SU-DHL-6 (cell line): Measurements from ENCODE around the gene KRT12.

Experiments
- H2AFZ ChIP-seq: fragments of 200-600 bp; sonication (generic); 2 replicates; pipeline ENCODE4 v1.6.1; 2014; ENCODE audit warnings: low read depth, mild to moderate bottlenecking, moderate library complexity, mixed read lengths, antibody characterized with exemption, low read length; ENCODE audit not compliant: severe bottlenecking
- H3F3A ChIP-seq: fragments of 200-600 bp; shearing (Covaris generic); 2 replicates; pipeline ENCODE4 v1.6.0; 2016; ENCODE audit warnings: antibody characterized with exemption, mild to moderate bottlenecking; ENCODE audit not compliant: insufficient read depth
- H3K27ac ChIP-seq: fragments of 200-600 bp; sonication (generic); 2 replicates; pipeline ENCODE4 v1.5.1; 2016; ENCODE audit warnings: low read depth, mild to moderate bottlenecking, low read length, moderate library complexity, mixed read lengths
- H3K27me3 ChIP-seq: fragments of 200-600 bp; sonication (generic), shearing (Covaris generic); 2 replicates; pipeline ENCODE4 v1.6.0; 2014; ENCODE audit warnings: mild to moderate bottlenecking, low read length
- H3K36me3 ChIP-seq: fragments of 200-600 bp; sonication (generic); 2 replicates; pipeline ENCODE4 v1.6.1; 2014; ENCODE audit warnings: mild to moderate bottlenecking, low read length, mixed read lengths
- H3K4me2 ChIP-seq: fragments of 300-600, 200-600 bp; shearing (Covaris generic), sonication (generic); 2 replicates; pipeline ENCODE4 v1.6.0; 2014; ENCODE audit warnings: low read length, low read depth, mild to moderate bottlenecking; ENCODE audit not compliant: poor library complexity, severe bottlenecking
- H3K4me3 ChIP-seq: fragments of 200-600 bp; sonication (generic); 2 replicates; pipeline ENCODE4 v1.5.1; 2014; ENCODE audit warnings: antibody characterized with exemption, low read length, mild to moderate bottlenecking, mixed read lengths; ENCODE audit not compliant: insufficient read depth, poor library complexity, severe bottlenecking
- H3K79me2 ChIP-seq: fragments of 200-600 bp; sonication (generic); 2 replicates; pipeline ENCODE4 v1.6.1; 2014; ENCODE audit warnings: mild to moderate bottlenecking, low read length, moderate library complexity; ENCODE audit not compliant: insufficient read depth
- H3K9ac ChIP-seq: fragments of 200-600 bp; sonication (generic); 2 replicates; pipeline ENCODE4 v1.7.0; 2014; ENCODE audit warnings: mild to moderate bottlenecking, low read length
- H3K9me2 ChIP-seq: fragments of 200-600 bp; sonication (generic); replicated peaks from 2 replicates; pipeline ENCODE4 v1.6.1; 2014; ENCODE audit warnings: low read length; ENCODE audit not compliant: insufficient read depth
- H3K9me3 ChIP-seq: fragments of 200-600 bp; sonication (generic); 2 replicates; pipeline ENCODE4 v1.6.1; 2014; ENCODE audit warnings: low read length, mixed read lengths; ENCODE audit not compliant: insufficient read depth
- H4K20me1 ChIP-seq: fragments of 200-600 bp; sonication (generic); 2 replicates; pipeline ENCODE4 v1.6.1; 2014; ENCODE audit warnings: low read depth, mild to moderate bottlenecking, antibody characterized with exemption, low read length, moderate library complexity, mixed read lengths
- EZH2phosphoT487 ChIP-seq: fragments of 200-600 bp; sonication (generic), shearing (Covaris generic); conservative IDR thresholded peaks from 2 replicates; pipeline ENCODE4 v1.6.1; 2018; ENCODE audit warnings: mild to moderate bottlenecking, antibody characterized with exemption, low read length, moderate library complexity, mixed read lengths
- TF ChIP-seq, protein P1 (sequence below): fragments of 200-600 bp; sonication (generic); IDR thresholded peaks from one replicate; pipeline ENCODE4 v1.5.1; 2017; ENCODE audit warnings: antibody characterized with exemption, mild to moderate bottlenecking, low read length, moderate library complexity; ENCODE audit not compliant: insufficient read depth, poor library complexity, severe bottlenecking

Gene KRT12

DNA sequence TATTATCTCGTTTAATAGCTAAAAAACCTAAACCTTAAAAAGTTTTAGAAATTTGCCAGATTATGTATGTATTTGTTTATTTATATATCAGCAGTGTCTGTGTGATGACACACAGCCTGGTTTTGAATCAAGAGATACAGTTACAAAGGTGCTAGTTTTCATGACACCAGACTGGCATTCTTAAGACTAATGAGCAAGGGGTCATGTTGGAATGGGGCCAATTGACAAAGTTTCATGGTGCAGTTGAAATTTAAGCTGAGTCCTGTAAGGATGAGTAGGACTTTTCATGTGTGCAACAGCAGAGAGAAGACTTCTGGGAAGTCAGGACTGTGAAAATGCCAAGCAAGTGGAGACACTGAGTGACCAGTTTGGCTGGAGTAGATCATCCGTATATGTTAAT lies 41.4 kb downstream of the KRT12 start:
- Histone ChIP-seq H3F3A (no peaks in the 10 kb centered on the region), H3K36me3 (no peaks in the 10 kb centered on the region; the same call in 1 of the 2 replicates), H3K9ac (no peak overlapping the region), H3K9me3 (no peaks in the 10 kb centered on the region), H3K9me2 (no peaks in the 10 kb centered on the region), H4K20me1 (no peaks in the 10 kb centered on the region), H3K4me2 (no peak overlapping the region), H3K4me3 (no peak overlapping the region), H3K27ac (no peak overlapping the region), H3K27me3 (no peaks in the 10 kb centered on the region), H3K79me2 (peaks cover 6% of the 10 kb centered on the region; the same call in 1 of the 2 replicates), H2AFZ (no peak overlapping the region)
- TF ChIP-seq, protein P1, sequence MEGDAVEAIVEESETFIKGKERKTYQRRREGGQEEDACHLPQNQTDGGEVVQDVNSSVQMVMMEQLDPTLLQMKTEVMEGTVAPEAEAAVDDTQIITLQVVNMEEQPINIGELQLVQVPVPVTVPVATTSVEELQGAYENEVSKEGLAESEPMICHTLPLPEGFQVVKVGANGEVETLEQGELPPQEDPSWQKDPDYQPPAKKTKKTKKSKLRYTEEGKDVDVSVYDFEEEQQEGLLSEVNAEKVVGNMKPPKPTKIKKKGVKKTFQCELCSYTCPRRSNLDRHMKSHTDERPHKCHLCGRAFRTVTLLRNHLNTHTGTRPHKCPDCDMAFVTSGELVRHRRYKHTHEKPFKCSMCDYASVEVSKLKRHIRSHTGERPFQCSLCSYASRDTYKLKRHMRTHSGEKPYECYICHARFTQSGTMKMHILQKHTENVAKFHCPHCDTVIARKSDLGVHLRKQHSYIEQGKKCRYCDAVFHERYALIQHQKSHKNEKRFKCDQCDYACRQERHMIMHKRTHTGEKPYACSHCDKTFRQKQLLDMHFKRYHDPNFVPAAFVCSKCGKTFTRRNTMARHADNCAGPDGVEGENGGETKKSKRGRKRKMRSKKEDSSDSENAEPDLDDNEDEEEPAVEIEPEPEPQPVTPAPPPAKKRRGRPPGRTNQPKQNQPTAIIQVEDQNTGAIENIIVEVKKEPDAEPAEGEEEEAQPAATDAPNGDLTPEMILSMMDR, result no peak
- TF ChIP-seq EZH2phosphoT487, result no peak

DNA sequence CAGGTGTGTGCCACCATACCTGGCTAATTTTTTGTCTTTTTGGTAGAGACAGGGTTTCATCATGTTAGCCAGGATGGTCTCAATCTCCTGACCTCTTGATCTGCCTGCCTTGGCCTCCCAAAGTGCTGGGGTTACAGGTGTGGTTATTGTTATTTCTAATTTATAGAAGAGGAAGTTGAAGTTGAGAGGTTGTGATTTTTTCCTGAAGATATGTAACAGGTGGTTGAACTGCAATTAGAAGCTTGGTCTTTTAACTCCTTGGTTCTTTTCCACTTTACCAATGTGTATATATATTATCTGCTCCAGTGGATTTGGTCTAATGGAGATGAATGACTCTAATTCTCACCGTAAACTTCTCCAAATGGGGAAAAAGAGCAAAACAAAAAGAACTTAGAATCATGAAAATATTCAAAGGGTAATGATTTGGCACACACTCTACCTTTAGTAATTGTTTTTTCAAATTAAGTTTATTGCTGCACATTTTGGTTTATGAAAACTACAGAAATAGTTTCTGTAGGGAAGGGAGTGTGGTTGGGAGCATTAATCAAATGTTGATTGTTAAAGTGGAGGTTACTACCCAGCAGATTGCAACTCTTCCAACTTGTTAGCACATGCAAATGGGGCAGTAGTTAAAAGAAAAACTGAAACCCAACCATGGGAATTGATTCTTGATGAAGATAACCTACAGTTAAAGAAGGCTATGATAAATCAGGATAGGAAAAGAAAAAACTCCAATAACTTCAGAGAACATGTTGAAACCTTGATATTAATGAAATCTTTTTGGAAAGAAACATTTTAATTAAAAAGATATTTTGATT lies 42.8 kb downstream of the KRT12 start:
- H3K27ac ChIP-seq, result no peak overlapping the region
- no peaks in the 10 kb centered on the region for H4K20me1 ChIP-seq
- no peaks in the 10 kb centered on the region for H3K27me3 ChIP-seq
- no peaks in the 10 kb centered on the region for H3K36me3 ChIP-seq
- TF ChIP-seq, protein P1, result no peak
- no peak for TF ChIP-seq EZH2phosphoT487
- no peak overlapping the region for H3K4me2 ChIP-seq
- no peak overlapping the region for H2AFZ ChIP-seq
- H3F3A ChIP-seq, result peaks cover 11% of the 10 kb centered on the region
- no peaks in the 10 kb centered on the region for H3K9me3 ChIP-seq
- no peaks in the 10 kb centered on the region for H3K9me2 ChIP-seq
- no peak overlapping the region for H3K4me3 ChIP-seq
- H3K9ac ChIP-seq, result no peak overlapping the region
- H3K79me2 ChIP-seq, result no peaks in the 10 kb centered on the region

DNA sequence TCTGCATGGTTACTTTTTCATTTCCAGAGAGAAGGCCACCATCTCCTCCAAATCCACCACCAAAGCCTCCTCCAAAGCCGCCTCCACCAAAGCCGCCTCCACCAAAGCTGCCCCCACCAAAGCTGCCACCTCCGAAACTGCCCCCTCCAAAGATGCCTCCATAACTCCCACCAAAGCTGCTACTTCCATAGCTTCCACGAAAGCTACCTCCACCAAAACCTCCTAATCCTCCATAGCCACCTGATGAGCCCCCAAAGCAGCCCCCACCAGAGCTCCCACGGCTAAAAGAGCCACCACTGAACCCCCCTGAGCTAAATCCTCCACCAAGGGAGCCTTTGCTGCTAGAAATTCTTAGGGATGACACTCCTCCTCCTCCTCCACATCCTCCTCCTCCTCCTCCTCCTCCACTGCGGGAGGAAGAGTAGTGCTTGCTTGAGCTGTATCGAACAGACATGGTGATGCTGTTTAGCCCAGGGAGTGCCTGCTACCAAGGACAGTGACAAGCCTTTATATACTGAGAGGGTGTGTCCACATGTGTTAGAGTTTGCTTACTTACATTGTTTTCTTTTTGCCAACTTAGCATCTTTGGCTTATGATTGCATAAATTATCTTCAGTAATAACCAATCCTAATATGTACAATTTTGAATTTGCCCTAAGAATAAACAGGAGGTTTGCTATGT lies 44.8 kb downstream of the KRT12 start, which contains the start of gene KRT10:
KRT10 (minus strand) TSS at position 483 of the 681 bp plus-strand sequence; CDS start at position 454, 29 bp downstream.
- Histone ChIP-seq H3K9me2 (no peaks in the 10 kb centered on the region), H4K20me1 (no peaks in the 10 kb centered on the region), H3K9me3 (no peaks in the 10 kb centered on the region), H3K9ac (no peak within 1 kb of the TSS), H3K27ac (no peak within 1 kb of the TSS), H2AFZ (no peak within 1 kb of the TSS), H3K4me3 (no peak within 1 kb of the TSS), H3K4me2 (no peak within 1 kb of the TSS), H3F3A (peaks cover 27% of the 10 kb centered on the region), H3K79me2 (peaks cover 6% of the 10 kb centered on the region; the same call in 1 of the 2 replicates), H3K27me3 (no peaks in the 10 kb centered on the region), H3K36me3 (peaks cover 8% of the 10 kb centered on the region; the same call in 1 of the 2 replicates)
- no peak for TF ChIP-seq EZH2phosphoT487
